ENCODE results near the gene PRUNE2. TPM values are rescaled to one million over a fixed set of nuclear protein-coding genes. Genes with fewer than 3 reads are reported as not detected.

The PRUNE2 gene
- total and polyA plus RNA-seq, 2 of the 8 experiments (the other 6 are each of a cell fraction or from before 2014, with no cell fraction given) = 5.5 to 13.3 TPM

- TF ChIP-seq GABPA (IDR thresholded peaks at IDR 0.05; ENCODE audit: borderline replicate concordance, insufficient read depth, low read length) = no peak
These were observed 21.1 kb downstream of the PRUNE2 start (continued) for GRCh38 chr9:76884823-76885222.

All from H1 (cell line).